Measurements from ENCODE around the gene NAV3. TPM values are rescaled to one million over a fixed set of nuclear protein-coding genes. Genes with fewer than 3 reads are reported as not detected.
A peak's percentile ranks its signal among the peaks of the same experiment; 100 is the strongest.

NAV3 gene
- total RNA-seq, 1 experiment from 2014 or later: 6.8 TPM

GRCh38 chr12:78002878-78003277 is 172.2 kb downstream of the NAV3 start:
- ATAC-seq (peak; percentile 57), DNase-seq (peak; percentile 19)
- Histone ChIP-seq H4K20me1 (ENCODE audit: low read length) (no peaks in the 10 kb centered on the region), H3K27ac (ENCODE audit: low read length) (no peak overlapping the region), H3K27me3 (ENCODE audit: low read length) (no peaks in the 10 kb centered on the region), H3K4me1 (ENCODE audit: insufficient read depth, low read length) (no peaks in the 10 kb centered on the region), H2AFZ (ENCODE audit: low read length) (no peak overlapping the region), H3K9me2 (replicated peaks; ENCODE audit: low read length) (no peaks in the 10 kb centered on the region), H3K36me3 (ENCODE audit: low read depth, low read length) (no peaks in the 10 kb centered on the region), H3K9ac (ENCODE audit: low read length) (no peak overlapping the region), H3K4me2 (ENCODE audit: low read length) (no peak overlapping the region), H3K9me3 (ENCODE audit: low read length) (no peaks in the 10 kb centered on the region), H3K4me3 (ENCODE audit: low read length) (no peak overlapping the region), H3F3A (ENCODE audit: low read length, unreplicated experiment) (no peaks in the 10 kb centered on the region), H3K79me2 (ENCODE audit: low read length) (no peaks in the 10 kb centered on the region)
- TF ChIP-seq EZH2 (IDR thresholded peaks at IDR 0.05; ENCODE audit: low read length, unreplicated experiment): no peak
- TF ChIP-seq EZH2phosphoT487 (IDR thresholded peaks at IDR 0.05; ENCODE audit: borderline replicate concordance, low read length): no peak
- peak; percentile 26; the same call in 1 of the 2 replicates for TF ChIP-seq CTCF (conservative IDR thresholded peaks at IDR 0.05; ENCODE audit: low read depth, low read length)
- BruUV-seq (replicated peaks): no TSS peak
- intact Hi-C loops (cut with micrococcal nuclease): loop anchor here (5.0 kb wide), 1 partner anchor 94 kb away; no protein-coding TSS in a partner anchor
- POLR2A ChIA-PET (ENCODE audit: unreplicated experiment): no interaction called here
- CTCF ChIA-PET: interaction anchor here (1.5 kb wide), 1 partner anchor 63 kb away, joined by 3 read pairs; no protein-coding TSS in a partner anchor

GRCh38 chr12:78004249-78005093 is 173.8 kb downstream of the NAV3 start:
- TF ChIP-seq EZH2 (IDR thresholded peaks at IDR 0.05; ENCODE audit: low read length, unreplicated experiment): no peak
- no peak for TF ChIP-seq EZH2phosphoT487 (IDR thresholded peaks at IDR 0.05; ENCODE audit: borderline replicate concordance, low read length)
- TF ChIP-seq CTCF (conservative IDR thresholded peaks at IDR 0.05; ENCODE audit: low read depth, low read length): no peak
- Histone ChIP-seq H3K79me2 (ENCODE audit: low read length) (no peaks in the 10 kb centered on the region), H4K20me1 (ENCODE audit: low read length) (no peaks in the 10 kb centered on the region), H3K4me1 (ENCODE audit: insufficient read depth, low read length) (no peaks in the 10 kb centered on the region), H3K27me3 (ENCODE audit: low read length) (no peaks in the 10 kb centered on the region), H3K9me3 (ENCODE audit: low read length) (no peaks in the 10 kb centered on the region), H3K9ac (ENCODE audit: low read length) (no peak overlapping the region), H3K27ac (ENCODE audit: low read length) (no peak overlapping the region), H3K4me3 (ENCODE audit: low read length) (no peak overlapping the region), H3F3A (ENCODE audit: low read length, unreplicated experiment) (no peaks in the 10 kb centered on the region), H2AFZ (ENCODE audit: low read length) (no peak overlapping the region), H3K4me2 (ENCODE audit: low read length) (no peak overlapping the region), H3K9me2 (replicated peaks; ENCODE audit: low read length) (no peaks in the 10 kb centered on the region), H3K36me3 (ENCODE audit: low read depth, low read length) (no peaks in the 10 kb centered on the region)
- intact Hi-C loops (cut with micrococcal nuclease): loop anchor here (5.0 kb wide), 1 partner anchor 93 kb away; no protein-coding TSS in a partner anchor
- ATAC-seq: no peak
- CTCF ChIA-PET: no interaction called here
- DNase-seq: no peak
- no TSS peak for BruUV-seq (replicated peaks)
- POLR2A ChIA-PET (ENCODE audit: unreplicated experiment): no interaction called here

- Histone ChIP-seq H3K9me2 (replicated peaks; ENCODE audit: low read length) (no peaks in the 10 kb centered on the region), H4K20me1 (ENCODE audit: low read length) (no peaks in the 10 kb centered on the region), H2AFZ (ENCODE audit: low read length) (no peak overlapping the region), H3K4me2 (ENCODE audit: low read length) (no peak overlapping the region), H3K9me3 (ENCODE audit: low read length) (no peaks in the 10 kb centered on the region), H3K27ac (ENCODE audit: low read length) (no peak overlapping the region), H3K36me3 (ENCODE audit: low read depth, low read length) (no peaks in the 10 kb centered on the region), H3K79me2 (ENCODE audit: low read length) (no peaks in the 10 kb centered on the region), H3K27me3 (ENCODE audit: low read length) (no peaks in the 10 kb centered on the region), H3K9ac (ENCODE audit: low read length) (no peak overlapping the region), H3K4me3 (ENCODE audit: low read length) (no peak overlapping the region), H3K4me1 (ENCODE audit: insufficient read depth, low read length) (no peaks in the 10 kb centered on the region), H3F3A (ENCODE audit: low read length, unreplicated experiment) (no peaks in the 10 kb centered on the region)
- ChIA-PET CTCF (no interaction called here), POLR2A (ENCODE audit: unreplicated experiment) (no interaction called here)
- intact Hi-C loops (cut with micrococcal nuclease): no loop called here
- no TSS peak for BruUV-seq (replicated peaks)
- DNase-seq: no peak
- TF ChIP-seq EZH2phosphoT487 (IDR thresholded peaks at IDR 0.05; ENCODE audit: borderline replicate concordance, low read length) (no peak), CTCF (conservative IDR thresholded peaks at IDR 0.05; ENCODE audit: low read depth, low read length) (no peak), EZH2 (IDR thresholded peaks at IDR 0.05; ENCODE audit: low read length, unreplicated experiment) (no peak)
- ATAC-seq: no peak
Measured at GRCh38 chr12:78005094-78005492, 174.4 kb downstream of the NAV3 start.

Measured in PC-3 (cell line).